CD4-positive, alpha-beta T cell treated with Interleukin-17A for 4 hours (primary cell): ENCODE results near the gene GDF15.
A peak's percentile ranks its signal among the peaks of the same experiment; 100 is the strongest.
"Not testable (repeated sequence)": the region's sequence is repeated elsewhere in the genome, so short reads cannot be mapped to it uniquely, and the experiment has no call there.

Source experiments
- DNase-seq: peaks from one replicate; pipeline ENCODE4 v3.0.0-alpha.2; 2020; ENCODE audit warnings: mixed read lengths

The GDF15 gene, protein sequence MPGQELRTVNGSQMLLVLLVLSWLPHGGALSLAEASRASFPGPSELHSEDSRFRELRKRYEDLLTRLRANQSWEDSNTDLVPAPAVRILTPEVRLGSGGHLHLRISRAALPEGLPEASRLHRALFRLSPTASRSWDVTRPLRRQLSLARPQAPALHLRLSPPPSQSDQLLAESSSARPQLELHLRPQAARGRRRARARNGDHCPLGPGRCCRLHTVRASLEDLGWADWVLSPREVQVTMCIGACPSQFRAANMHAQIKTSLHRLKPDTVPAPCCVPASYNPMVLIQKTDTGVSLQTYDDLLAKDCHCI

DNA sequence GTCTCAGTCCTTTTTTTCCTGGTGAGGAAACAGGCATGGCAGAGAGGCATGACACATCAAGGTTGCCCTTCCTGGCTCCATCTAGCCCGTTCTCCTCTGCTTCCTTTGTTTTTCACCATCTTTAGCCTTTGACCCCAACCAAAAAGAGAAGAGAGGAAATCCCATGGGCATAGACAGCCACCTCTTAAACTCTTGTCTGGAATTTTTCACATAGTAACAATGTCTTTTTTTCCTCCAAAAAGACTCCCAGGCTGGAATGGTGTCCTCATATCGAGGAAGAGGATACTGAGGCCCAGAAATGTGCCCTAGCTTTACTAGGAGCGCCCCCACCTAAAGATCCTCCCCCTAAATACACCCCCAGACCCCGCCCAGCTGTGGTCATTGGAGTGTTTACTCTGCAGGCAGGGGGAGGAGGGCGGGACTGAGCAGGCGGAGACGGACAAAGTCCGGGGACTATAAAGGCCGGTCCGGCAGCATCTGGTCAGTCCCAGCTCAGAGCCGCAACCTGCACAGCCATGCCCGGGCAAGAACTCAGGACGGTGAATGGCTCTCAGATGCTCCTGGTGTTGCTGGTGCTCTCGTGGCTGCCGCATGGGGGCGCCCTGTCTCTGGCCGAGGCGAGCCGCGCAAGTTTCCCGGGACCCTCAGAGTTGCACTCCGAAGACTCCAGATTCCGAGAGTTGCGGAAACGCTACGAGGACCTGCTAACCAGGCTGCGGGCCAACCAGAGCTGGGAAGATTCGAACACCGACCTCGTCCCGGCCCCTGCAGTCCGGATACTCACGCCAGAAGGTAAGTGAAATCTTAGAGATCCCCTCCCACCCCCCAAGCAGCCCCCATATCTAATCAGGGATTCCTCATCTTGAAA lies at the start of gene GDF15:
Gene GDF15 (plus strand): TSS at position 484 of the 868 bp plus-strand sequence. CDS start 32 bp downstream, at position 516.
- DNase-seq = peak; percentile 39

DNA sequence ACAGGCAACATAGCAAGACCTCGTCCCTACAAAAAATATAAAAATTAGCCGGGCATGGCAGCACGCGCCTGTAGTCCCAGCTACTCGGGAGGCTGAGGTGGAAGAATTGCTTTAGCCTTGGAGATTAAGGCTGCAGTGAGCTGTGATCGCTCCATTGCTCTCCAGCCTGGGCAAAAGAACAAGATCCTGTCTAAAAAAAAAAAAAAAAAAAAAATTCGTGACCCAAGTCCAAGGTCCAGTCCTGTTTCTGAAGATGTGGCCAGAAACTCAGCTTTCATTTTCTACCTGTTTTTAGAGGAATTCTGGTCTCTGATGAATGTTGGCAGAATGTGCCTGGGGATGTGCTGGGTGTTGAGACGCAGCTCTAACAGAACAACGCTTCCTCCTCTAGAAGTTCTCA lies 47.4 kb upstream of the GDF15 start:
- DNase-seq = no peak

DNA sequence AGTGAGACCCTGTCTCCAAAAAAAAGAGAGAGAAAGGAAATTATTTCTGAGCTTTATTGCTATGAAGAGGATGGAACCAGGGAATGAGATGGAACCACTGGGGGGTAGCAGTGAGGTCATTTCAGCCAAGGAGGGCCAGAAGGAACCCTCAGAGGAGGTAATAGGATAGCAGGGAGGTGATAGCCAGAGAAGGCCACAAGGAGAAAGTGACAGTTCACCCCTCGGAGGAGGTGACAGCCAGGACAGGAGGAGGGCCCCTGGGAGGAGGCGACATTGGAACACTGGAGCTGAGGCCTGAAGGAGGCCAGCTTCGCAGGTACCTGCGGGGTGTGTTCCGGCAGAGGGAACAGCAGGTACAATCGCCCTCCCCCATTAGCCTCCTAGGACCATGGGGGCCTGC lies 46.2 kb upstream of the GDF15 start:
- no peak for DNase-seq

DNA sequence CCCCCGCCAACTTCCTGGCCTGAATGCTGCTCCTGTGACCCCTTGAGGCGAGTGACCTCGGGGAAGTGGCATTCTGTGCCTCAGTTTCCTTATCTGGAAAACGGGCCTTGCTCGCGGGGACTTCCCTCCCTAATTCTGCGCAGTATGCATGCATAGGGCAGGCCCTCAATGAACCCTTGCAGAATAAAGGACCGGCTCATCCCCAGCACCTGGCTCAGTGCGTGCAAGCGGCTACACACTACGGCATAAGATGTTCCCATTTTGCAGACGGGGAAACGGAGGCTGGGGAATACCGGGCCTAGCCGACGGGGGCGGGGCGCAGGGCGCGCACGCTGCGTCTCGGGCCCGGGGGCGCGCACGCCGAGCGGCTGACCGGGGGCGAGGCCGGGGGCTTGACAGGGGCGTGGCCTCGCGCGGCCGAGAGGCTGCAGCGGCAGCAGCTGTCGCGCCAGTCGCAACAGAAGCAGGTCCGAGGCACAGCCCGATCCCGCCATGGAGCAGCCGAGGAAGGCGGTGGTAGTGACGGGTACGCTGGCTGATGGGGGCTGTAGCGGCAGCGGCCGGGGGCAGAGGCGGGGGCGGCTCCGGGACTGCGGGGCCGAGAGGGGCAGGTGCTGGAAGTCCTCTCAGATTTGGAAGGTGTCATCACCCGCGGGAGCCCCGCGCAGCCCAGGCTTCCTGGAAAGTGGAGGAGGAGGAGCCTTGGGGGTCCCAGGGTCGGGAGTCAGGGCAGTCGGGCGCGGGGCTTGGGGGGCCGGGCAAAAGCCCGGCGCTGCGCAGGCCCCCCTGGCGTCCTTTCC lies 45.6 kb upstream of the GDF15 start, which contains the start of gene PGPEP1:
Gene PGPEP1 (plus strand): TSS at position 409 of the 800 bp plus-strand sequence. CDS start 84 bp downstream, at position 493.
- DNase-seq = peak; percentile 77

DNA sequence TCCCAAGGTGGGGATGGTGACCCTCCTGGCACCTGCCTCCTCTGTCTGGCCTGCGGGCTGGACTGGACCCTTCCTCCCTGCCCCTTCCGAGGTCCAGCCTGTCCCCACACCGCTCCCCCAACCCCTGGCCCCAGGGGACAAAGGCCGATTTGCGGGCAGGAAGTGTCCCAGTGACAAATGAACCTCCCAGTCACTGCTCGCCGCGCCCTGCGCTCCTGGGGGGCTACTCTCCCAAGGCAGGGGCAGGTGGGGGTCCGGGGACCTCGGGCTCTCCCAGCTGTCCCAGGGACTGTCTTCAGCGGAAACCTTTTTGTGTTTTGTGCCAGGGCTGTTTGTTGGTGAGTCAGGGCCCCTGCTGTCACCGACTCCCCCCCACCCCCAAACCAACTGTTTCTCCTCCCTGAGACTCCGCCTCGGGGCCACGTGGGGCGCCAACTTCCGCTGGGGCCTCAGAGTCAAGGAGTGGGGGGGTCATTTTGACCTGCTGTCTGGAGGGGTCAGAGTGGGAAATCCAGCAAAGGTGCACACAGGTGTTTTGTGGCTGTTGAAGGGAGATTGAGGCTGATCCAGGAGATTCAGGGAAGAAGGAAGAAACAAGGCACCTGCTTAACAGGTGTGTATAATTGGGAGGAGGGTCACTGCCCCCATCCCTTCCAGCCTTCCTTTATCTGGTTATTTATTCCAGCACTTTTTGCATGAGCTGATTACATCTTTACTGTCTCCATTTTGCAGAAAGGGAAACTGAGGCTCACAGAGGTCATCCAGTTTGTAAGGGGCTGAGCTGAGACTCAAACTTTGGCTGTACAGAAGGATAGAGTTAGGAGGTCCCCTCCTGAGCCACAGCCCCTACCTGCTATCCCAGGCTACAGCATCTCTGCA lies 44.7 kb upstream of the GDF15 start:
- DNase-seq = peak; percentile 84

DNA sequence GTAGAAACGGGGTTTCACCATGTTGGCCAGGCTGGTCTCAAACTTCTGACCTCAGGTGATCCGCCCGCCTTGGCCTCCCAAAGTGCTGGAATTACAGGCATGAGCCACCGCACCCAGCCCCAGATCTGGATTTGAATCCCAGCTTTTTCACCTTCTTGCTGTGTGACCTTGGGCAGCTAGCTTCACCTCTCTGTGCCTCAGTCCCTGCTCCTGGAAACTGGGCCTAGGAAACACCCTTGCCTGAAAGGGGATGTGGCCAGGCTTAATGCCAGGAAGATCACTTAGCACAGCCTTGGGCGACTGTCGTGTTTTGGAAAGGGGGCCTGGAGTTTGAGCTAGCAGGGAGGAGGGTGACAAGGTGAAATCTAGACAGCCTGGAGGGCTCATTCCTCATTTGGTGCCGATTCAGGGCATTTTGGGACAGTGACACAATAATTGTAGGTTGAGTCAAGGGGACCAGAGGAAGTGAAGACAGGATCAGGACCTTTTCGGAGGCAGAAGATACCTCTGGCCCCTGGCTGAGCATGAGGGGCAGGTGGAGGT lies 43.8 kb upstream of the GDF15 start:
- no peak for DNase-seq

DNA sequence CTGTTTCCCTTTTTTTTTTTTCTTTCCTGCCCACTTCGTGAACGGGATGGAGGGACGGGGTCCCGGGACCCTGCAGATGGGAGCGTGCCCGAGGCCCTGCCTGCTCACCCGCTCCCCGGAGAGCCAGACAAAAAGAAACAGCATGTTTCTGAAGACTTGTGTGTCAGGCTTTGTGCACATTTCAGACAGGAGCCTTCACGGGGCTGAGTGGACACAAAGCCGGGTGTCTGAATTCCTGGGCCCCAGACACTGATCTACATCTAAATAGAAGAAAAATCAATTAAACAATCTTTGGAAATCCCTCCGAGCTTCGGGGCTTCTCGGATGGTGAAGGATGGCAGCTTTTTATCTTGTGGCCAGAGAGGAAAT lies 41.4 kb upstream of the GDF15 start:
- no peak for DNase-seq

DNA sequence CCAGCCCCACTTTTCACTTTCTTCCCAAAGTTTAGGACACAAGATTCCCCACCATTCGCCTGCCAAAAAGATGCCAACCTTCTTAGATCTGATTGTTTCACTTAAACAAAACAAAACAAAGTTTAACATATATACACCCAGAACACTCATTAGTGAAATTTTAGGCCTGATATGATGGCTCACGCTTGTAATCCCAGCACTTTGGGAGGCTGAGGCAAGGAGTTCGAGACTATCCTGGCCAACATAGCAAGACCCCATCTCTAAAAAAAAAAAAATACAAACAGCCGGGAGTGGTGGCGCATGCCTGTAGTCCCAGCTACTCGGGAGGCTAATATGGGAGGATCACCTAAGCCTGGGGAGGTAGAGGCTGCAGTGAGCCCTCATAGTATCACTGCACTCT lies 40.7 kb upstream of the GDF15 start:
- no peak for DNase-seq

DNA sequence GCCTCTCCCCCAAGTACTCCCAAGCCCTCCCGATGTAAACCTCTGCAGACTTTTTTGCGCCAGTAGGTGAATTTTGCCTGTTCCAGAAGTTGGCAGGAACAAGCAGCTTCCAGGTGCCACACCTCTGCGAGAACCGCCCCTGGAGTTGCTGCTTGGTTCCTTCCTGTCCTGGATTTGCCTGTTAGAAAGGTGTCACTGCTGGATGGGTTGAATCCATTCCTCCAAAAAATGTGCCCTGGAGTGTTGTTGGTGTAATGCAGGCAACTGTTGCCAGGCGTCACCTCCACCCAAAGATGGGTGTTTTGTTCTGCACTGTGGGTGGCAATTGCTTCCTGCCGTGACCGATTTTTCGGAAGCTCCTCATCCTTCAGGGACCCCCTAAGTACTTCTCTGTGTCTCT lies 39.9 kb upstream of the GDF15 start:
- DNase-seq = no peak

DNA sequence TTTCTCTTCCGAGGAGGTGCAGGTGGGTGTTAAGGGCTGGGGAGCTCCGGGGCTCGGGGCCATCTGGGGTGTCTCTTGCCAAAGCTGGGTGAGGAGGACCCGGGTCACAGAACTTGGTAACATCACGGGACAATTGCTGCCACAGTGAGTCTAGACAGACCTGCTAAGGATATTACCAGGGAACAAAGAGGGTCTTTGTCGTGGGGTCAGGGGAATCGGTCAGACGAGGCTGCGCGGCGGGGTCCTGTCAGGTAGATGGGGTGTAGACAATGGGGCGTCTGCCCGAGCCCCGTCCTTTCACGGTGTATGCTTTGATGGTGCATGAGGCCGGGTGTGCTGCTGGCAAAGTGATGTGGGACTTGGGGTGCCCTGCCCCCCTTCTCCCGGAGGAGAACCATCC lies 37.8 kb upstream of the GDF15 start:
- no peak for DNase-seq

DNA sequence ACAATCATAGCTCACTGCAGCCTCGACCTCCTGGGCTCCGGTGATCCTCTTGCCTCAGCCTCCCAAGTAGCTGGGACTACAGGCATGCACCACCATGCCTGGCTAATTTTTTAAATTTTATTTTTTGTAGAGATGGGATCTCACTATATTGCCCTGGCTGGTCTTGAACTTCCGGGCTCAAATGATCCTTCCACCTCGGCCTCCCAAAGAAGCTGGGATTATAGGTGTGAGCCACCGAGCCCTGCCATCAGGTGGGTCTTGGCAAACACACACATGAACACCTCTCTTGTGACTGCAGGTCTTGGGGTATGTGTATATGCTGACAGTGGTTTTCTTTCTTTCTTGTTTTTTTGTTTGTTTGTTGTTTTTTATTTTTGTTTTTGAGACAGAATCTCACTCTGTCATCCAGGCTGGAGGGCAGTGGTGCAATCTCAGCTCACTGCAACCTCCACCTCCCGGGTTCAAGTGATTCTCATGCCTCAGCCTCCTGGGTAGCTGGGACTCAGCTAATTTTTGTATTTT lies 37.1 kb upstream of the GDF15 start:
- DNase-seq = not testable (repeated sequence)

DNA sequence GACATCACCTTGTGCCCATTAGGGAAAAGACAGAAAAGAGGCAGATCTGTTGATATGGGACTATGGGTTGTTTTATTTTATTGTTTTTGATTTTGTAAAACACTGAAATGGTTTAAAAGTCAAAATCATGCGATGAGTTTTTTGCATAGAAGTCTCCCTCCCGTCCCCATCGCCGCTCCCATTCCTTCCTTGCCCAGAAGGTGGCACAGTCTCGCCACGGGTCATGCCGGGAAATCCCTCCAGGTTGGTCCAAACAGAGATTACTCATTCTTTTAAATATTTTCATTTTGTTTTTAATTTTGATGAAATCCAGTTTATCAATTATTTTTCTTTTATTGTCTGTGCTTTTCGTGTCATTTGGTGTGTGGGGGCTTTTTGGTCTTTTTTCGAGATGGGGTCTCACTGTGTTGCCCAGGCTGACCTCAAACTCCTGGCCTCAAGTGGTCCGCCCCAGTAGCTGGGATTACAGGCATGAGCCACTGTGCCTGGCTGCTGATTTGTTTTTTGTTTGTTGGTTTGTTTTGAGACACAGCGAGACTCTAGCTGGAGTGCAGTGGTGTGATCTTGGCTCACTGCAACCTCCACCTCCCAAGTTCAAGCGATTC lies 36.3 kb upstream of the GDF15 start:
- DNase-seq = peak; percentile 12

DNA sequence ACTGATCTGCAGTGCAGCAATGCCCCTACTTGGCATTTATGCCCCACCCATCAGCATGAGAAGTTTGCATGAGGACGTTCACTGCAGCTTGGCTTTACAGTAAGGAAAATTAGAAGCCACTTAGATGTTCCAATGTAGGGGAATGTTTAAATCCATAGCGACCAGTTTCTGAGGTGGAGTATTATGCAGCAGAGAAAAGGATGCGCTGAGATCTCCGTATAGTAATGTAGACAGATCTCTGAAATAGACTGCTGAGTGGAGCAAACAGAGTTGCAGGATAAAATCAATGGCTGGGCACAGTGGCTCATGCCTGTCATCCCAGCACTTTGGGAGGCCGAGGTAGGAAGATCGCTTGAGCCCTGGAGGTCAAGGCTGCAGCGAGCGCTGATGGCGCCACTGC lies 35.5 kb upstream of the GDF15 start:
- no peak for DNase-seq

DNA sequence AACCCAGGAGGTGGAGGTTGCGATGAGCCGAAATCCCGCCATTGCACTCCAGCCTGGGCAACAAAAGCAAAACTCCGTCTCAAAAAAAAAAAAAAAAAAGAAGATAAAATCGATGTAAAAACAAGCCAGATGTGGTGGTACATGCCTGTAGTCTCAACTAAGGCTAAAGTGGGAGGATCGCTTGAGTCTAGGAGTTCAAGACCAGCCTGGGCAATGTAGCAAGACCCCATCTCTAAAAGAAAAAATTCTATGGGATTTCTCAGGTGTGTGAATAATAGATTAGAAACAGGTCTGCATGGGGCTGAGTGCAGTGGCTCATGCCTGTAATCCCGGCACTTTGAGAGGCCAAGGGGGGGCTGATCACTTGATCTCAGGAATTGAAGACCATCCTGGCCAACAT lies 34.4 kb upstream of the GDF15 start:
- DNase-seq = no peak

DNA sequence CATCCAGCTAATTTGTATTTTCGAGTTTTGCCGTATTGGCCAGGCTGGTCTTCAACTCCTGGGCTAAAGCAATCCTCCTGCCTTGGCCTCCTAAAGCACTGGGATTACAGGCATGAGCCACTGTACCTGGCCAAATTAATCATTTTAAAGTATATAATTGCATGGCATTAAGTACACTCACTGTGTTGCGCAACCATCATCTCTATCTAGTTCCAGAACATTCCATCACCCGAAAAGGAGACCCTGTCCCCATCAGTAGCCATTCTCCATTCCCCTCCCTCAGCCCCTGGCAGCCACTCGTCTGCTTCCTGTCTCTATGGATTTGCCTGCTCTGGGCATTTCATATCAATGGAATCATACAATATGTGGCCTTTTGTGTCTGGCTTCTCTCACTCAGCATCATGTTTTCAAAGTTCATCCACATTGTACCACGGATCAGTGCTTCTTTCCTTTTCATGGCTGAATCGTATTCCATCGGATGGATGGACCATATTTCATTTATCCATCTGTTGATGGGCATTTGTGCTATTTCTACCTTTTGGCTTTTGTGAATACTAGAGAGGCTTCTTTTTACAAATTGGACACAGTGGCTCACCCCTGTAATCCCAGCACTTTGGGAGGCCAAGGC lies 32.5 kb upstream of the GDF15 start:
- DNase-seq = no peak

DNA sequence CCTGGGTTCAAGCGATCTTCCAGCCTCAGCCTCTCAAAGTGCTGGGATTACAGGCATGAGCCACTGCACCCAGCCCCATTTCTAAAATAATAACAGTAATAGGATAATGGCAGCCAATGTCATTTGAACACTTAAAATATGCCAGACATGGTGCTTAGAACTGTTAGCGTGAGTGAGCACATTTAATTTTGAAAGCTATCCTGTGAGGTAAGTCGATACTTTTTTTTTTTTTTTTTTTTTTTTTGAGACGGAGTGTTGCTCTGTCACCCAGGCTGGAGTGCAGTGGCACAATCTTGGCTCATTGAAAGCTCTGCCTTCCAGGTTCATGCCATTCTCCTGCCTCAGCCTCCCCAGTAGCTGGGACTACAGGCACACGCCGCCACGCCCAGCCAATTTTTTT lies 31.2 kb upstream of the GDF15 start:
- DNase-seq = not testable (repeated sequence)

DNA sequence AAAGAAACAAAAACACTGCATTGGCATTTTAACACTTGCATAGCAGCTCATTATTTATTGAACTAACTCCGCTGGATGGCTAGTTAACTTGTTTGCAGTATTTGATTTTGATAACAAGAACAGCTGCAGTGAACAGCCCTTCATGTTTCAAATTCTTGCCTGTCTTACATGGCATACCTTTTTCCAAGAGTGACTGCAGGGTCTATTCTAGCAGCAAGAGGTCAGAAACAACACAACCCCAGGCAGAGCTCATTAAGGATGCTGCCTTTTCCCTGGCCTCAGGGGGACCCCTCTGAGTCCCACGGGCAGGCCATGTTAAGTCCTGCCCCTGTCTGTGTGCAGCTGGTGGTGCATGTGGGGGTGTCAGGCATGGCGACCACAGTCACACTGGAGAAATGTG lies 28.9 kb upstream of the GDF15 start:
- DNase-seq = no peak

DNA sequence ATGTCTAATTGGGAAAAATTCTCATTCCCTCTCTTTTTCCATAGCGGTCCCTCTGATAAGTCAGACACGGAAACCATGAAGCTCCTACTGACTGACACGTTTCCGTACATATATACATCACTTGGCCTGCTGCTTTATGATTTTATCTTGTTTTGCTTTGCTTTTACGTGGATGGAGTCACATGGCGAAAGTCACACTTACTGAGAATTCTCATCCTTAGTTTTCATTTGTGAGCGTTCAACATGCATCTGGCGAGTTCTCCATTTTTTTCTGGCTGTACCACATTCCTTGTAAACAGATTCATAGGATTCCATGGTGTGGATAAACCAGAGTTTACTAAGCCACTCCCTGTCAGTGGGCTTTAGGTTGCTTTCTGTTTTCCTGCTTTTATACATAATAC lies 24.3 kb upstream of the GDF15 start:
- no peak for DNase-seq

DNA sequence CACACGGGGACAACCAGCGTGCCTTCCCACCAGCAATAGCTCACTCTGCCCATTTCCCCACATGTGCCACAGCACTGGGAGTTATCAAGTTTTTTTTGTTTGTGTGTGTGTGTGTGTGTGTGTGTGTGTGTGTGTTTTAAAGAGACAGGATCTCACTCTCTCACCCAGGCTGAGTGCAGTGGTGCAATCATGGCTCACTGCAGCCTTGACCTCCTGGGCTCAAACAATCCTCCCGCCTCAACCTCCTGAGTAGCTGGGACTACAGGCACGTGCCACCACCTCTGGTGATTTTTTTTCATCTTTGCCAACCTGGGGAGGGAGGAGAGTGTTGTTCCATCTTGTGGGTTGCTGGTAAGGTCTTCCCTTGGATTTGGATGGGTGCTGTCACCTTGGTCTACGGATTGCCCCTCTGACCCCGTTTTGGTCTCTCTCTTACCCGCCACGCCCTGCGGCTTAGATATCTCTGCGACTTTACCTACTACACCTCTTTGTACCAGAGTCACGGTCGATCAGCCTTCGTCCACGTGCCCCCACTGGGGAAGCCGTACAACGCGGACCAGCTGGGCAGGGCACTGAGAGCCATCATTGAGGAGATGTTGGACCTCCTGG lies 22.9 kb upstream of the GDF15 start:
- DNase-seq = no peak

DNA sequence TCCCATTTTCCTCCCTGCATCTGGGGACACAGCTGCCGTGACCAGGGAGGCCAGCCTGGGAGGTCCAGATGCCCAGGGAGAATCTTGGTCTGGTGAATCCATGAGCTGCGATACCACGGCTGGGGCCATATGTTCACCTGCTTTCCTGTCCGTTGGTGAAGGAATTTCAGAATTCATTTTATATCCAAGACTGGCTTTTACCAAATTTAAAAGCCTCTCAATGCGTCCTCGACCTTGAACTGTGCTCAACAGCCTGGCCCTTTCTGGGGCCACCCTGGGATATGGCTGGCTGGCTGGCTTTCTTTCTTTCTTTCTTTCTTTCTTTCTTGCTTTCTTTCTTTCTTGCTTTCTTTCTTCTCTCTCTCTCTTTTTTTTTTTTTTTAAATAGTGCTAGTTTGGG lies 22.2 kb upstream of the GDF15 start:
- DNase-seq = no peak
